GDM1 (cell line): ENCODE data around the gene PCDHB10.
"Not testable (repeated sequence)": the region's sequence is repeated elsewhere in the genome, so short reads cannot be mapped to it uniquely, and the experiment has no call there.

Experiments used
- DNase-seq: peaks from one replicate; lab custom pipeline; 2025; lab: John Stamatoyannopoulos, UW

The PCDHB10 gene

GRCh38 chr5:141192110-141192725 is at the start of gene PCDHB10:
PCDHB10 (plus strand) TSS chr5:141192353; CDS start chr5:141192553, 200 bp downstream.
- DNase-seq = peak; percentile 16

- no peak for DNase-seq
Observed at GRCh38 chr5:141149812-141150211, 42.3 kb upstream of the PCDHB10 start, which contains the start of gene PCDHB6. PCDHB6 (plus strand) TSS chr5:141150057; CDS start chr5:141150258, 201 bp downstream.

- DNase-seq = no peak
Observed at GRCh38 chr5:141150224-141150992, 41.7 kb upstream of the PCDHB10 start.

GRCh38 chr5:141150993-141151325 is 41.2 kb upstream of the PCDHB10 start:
- DNase-seq = no peak

- not testable (repeated sequence) for DNase-seq
Observed at GRCh38 chr5:141151632-141152031, 40.5 kb upstream of the PCDHB10 start.

- not testable (repeated sequence) for DNase-seq
Observed at GRCh38 chr5:141152096-141152495, 40.1 kb upstream of the PCDHB10 start.

- DNase-seq = no peak
Observed at GRCh38 chr5:141155540-141156374, 36.4 kb upstream of the PCDHB10 start.

- DNase-seq = not testable (repeated sequence)
Observed at GRCh38 chr5:141157356-141157755, 34.8 kb upstream of the PCDHB10 start.

- DNase-seq = not testable (repeated sequence)
Observed at GRCh38 chr5:141157901-141158300, 34.3 kb upstream of the PCDHB10 start.

GRCh38 chr5:141172381-141173204 is 19.6 kb upstream of the PCDHB10 start, which contains the start of gene PCDHB7:
PCDHB7 (plus strand) TSS chr5:141172644; CDS start chr5:141172836, 192 bp downstream.
- no peak for DNase-seq

- DNase-seq = not testable (repeated sequence)
Observed at GRCh38 chr5:141174291-141175104, 17.7 kb upstream of the PCDHB10 start.

- no peak for DNase-seq
Observed at GRCh38 chr5:141175933-141176332, 16.2 kb upstream of the PCDHB10 start.

GRCh38 chr5:141177577-141178191 is 14.5 kb upstream of the PCDHB10 start, which contains the start of gene PCDHB8:
PCDHB8 (plus strand) TSS chr5:141177790; CDS start chr5:141178035, 245 bp downstream.
- DNase-seq = not testable (repeated sequence)

GRCh38 chr5:141179371-141179770 is 12.8 kb upstream of the PCDHB10 start:
- DNase-seq = not testable (repeated sequence)

GRCh38 chr5:141179876-141180275 is 12.3 kb upstream of the PCDHB10 start:
- not testable (repeated sequence) for DNase-seq

GRCh38 chr5:141180313-141180712 is 11.8 kb upstream of the PCDHB10 start:
- DNase-seq = no peak

GRCh38 chr5:141182248-141182647 is 9.9 kb upstream of the PCDHB10 start, which contains the start of gene PCDHB16:
PCDHB16 (plus strand) TSS chr5:141182387; CDS start chr5:141182560, 173 bp downstream.
- DNase-seq = no peak

GRCh38 chr5:141184117-141184855 is 7.9 kb upstream of the PCDHB10 start:
- not testable (repeated sequence) for DNase-seq

- peak; percentile 46 for DNase-seq
Observed at GRCh38 chr5:141186897-141187512, 5.1 kb upstream of the PCDHB10 start, which contains the start of gene PCDHB9. PCDHB9 (plus strand) TSS chr5:141187161; CDS start chr5:141187319, 158 bp downstream.
